Femur (tissue), 1 donor: Measurements from ENCODE around the gene ELAPOR1.

Experiments used
- DNase-seq: peaks from one replicate; pipeline ENCODE4 v3.0.0-alpha.2; 2017

Gene ELAPOR1

DNA sequence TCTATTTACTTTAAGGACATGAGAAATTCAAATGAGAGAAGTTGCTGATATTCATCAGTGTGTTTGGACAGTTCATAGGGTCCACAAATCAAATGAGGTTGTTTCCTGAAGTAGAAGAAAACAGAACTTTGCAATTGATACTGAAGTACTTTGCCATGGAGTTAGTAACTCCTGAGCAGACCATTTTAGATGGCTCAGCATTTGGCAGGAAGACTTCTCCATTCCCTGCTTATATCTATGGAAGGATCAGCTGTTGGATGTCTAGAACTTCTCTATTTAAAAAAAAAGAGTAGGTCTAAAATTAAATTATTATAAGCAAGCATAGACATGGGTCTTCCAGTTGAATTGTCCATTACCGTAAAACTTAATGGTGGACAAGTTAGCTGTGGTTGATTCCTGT, 18.3 kb upstream of the ELAPOR1 start:
- DNase-seq: no peak

DNA sequence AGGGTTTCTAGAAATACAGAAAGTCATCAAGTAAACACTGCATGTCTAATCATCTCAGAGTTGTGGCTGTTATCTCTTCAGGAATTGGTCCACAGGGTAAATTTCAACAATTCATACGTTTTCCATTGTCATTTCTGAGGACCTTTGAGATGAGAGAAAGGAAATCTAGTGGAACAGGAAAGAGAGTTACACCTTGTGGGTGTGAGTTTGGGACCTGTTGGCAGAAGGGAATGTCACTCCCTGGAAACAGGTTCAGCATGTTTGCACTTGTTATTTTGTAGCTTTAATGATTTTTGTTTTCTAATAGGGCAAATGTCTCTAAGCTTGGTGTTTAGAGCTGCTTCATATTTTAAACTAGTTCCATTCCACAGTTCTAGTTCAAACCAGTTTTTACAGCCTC, 17.8 kb upstream of the ELAPOR1 start:
- DNase-seq: no peak

DNA sequence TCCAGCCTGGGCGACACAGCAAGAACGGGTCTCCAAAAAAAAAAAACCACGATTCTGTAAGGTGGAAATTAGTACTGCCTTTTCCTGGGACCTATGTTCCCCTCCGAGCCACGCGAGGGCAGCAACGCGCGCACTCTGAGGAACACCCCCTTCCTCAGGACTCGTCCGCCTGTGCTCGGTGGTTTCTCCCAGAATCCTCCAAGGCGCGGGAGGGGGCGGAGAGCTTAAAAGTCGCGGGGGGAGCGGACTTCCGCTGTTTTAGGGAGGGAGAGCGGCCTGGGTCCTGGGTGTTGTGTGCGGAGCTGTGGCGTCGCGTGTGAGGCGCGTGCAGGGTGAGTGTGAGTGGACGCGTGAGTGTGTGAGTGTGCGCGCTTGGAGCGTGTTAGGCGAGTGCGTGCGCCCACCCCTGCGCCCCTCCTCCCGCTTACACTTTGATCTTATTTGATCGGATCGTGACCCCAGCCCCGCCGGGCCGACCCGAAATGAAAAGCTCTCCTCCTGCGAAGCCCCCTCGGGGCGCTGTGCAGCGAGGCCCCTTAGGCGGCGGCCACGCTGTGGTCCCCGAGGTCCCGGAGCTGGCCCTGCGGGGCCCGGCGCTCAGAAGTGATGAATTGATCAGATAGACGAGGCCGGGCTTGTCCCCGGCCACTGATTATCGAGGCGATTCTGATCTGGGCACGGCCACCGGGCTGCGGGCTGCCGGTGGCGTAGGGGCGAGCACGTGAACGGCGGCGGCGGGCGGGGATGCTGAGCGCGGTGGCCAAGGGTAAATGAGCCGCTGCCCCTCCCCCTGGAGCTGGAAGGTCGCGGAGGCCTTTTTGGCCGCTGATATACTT, 13.8 kb upstream of the ELAPOR1 start:
- DNase-seq: peak; percentile 98

DNA sequence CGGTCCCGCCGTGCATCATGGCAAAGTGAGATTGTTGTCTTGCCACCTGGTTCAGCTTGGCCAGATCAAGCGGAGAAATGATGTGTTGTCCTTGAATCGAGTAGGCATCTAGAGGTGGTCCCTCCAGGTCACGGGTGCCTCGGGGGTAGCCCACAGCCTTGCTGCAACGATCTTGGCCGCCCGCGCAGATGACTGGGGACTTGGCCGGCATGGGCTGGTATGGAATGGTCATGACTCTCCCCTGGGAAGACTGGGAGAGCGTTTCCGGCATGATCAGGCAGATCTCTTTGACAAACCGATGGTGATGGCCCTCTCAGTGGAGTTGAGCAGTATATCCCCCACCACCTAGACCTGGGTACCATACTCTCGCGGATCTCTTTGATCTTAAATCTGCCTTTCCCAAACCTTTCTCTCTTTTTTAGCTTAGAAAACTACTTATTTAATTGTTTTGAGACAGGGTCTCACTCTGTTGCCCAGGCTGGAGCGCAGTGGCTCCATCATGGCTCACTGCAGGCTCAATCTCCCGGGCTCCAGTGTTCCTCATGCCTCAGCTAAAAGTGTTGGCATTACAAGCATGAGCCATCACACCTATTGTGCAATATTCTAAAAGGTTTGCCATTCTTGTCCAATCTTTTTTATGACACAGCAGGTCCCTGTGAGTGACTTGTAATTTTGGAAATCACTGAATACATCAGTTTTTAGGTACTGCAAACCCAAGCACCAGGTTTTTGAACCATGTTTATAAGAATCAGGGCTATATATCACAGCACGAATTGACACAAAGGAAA, 9.4 kb upstream of the ELAPOR1 start:
- DNase-seq: no peak

DNA sequence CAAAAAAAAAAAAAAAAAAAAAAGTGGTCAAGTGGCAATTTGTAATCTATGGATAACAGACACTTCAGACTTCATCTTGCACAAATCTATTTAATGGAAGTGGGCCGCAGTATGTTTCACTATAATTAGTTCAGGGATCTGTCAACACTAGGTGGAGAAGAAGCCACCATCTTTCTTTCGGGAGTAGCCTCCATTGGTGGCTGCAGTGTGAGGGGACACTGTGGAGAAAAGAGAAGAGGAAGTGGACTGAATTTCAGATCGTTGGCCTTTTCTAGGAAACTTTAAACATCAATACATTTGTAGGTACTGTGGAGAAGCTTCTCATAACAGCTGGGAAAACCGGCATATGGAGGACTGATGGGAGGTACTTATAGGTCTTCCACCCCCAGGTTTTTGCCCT, 8.0 kb upstream of the ELAPOR1 start:
- DNase-seq: no peak

DNA sequence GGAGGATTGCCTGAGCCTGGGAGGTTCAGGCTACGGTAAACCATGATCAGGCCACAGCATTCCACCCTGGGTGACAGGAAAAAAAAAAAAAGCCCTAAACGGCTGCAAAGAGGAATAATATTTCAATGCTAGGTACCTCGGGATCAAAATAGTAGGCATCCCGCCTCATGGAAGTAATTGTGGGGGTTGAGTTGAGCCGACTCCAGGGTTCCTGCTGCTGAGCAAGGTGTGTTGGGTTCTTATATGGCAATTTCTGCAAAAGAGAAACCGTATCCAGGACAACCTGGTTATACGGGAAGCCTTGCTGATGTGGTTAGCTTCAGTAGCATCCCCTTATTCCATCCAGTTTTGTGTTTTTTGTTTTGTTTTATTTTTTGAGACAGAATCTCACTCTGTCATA, 6.1 kb upstream of the ELAPOR1 start:
- DNase-seq: no peak

DNA sequence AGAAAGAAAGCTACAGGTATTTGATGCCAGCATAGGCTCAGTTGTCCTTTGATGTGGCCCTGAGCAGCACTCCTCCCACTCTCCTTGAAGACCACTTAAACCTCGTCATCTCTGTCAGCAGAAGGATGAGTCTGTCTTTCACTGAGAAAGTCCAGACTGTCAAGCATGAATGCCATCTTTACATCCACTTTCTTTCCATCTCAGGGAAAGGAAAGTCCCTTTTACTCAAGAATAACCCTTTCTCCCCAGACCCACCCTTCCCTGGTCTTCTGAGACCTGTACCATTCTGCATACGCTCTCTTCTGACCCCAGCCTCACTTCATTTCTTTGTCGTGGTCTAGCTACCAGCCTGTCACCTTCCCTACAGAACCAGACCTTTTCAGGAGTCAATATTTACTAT, 4.0 kb upstream of the ELAPOR1 start:
- no peak for DNase-seq

DNA sequence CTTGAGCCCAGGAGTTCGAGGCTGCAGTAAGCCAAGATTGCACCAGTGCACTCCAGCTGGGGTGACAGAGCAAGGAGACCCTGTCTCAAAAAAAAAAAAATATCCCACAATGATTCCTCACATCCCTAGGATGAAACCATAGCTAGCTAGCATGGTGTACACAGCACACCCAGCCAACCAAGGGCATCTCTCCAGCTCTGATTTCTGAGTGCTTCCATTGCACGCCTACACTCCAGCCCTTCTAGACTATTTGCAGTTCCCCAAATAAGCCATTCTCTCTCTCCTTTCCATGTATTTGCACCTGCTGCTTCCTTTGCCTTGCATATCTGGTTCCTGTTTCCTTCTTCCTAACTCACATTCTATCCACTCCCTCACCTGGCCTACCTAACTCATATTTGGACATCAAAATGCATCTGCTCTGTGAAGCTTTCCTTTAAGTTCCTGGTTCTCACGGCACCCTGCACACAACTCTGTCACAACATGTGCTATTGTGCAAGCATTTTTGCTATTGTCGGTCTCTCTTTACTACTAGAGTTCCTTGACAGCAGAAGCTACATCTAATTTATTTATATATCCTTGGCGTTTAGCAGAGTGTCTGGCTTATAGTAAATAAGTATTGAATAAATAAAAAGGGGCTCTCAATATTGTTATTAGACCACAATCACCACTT, 2.4 kb upstream of the ELAPOR1 start:
- DNase-seq: peak; percentile 24

DNA sequence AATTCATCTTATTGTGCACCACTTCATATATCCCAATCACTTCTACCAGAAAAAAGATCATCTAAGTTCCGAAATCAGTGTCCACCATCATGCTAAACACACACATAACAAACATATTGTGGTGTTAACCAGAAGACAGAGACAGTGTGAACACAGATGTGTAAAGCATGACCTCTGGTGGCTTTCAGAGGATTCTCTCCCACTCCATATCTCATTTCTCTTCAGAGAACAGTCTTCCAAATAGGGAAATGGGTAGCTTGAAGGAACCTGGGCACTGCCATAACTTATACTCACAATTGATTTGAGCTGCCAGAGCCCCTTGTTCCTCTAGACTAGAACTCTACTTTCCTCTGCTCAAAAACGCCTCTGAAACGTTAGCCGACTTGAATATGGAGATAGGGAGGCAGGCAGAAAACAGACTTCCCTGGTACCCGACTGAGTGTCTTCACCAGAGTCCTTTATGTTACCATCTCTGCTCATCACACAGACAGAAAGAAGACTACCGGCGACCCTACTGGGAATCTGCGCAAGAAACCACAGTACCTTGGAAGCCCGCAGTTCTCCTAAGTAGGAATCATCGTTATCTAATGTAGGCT, 1.8 kb upstream of the ELAPOR1 start:
- DNase-seq: no peak

DNA sequence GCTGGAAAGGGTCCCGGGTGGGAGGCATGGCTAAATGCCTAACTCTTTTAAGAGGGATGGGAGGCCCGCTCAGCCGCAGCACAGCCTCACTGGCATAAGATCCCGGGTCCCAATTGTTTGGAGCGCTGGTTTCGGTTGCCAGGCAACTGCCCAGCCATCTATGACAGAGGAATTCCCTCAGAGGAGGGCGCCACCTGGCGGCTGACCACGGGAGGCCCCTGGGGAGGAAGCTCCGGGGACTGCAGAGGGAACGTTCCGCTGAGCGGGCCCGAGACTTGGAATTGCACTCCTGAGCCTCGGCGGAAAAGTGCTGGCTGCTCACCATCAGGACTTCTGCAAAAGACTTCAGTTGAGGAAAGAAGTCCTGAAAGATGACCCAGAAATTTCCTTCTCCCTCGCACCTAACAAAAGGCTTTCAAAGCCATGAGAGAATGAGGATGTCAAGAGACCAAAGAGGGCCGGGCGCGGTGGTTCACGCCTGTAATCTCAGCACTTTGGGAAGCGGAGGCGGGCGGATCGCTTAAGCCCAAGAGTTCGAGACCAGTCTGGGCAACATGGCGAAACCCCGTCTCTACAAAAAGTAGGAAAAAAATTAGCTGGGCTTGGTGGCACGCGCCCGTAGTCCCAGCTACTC, 1.1 kb upstream of the ELAPOR1 start:
- DNase-seq: peak; percentile 92

DNA sequence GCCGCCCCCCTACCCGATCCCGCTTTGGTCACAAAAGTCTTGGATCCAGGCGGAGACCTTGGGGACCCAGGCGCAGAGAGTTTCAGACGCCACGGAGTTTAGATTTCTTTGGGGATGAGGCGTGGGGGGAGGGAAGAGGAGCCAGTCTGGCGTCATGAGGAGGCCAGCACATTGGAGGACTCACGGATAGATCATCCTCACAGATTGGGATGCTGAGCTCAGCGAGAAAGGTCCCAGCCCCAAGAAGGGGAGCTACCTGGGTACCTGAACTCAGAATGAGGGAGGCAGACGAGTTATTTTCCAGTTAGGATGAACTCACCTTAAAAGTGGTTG, 393 bp downstream of the ELAPOR1 start:
- DNase-seq: no peak

DNA sequence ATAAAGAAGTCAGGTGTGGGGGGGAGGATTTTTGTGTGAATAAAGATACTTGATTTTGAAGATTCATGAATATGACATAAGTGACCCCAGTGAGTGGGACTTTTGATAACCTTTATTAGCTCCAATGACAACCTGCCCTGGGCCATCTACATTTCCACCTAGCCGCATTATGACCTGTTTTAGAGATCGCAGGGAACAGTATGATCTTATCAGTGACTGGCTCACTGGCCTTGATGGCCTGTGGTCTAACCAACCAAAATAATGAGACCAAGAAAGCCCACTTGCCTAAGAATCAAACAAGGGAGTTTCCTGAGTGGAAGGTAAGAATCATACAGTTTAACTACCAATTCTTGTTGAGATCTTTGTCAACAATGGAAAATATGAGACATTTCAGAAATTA, 1.8 kb downstream of the ELAPOR1 start:
- no peak for DNase-seq

DNA sequence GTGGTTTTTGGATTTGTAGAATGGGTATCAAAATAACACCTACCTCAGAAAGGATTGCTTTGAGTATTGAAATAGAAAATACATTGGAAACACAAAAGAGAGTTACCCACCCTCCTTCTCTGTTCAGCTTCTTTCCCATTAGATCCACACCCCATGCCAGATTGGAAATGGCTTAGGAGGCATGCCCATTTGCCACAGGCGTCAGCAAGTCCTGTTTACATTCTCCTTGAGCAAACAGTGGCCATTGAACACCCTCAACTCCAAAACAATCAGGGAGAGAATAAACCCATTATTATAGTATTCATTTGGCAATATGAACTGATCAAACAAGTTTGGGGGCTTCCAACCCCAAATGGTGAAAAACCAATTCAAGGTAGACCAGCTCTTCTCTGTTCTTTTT, 2.4 kb downstream of the ELAPOR1 start:
- DNase-seq: no peak

DNA sequence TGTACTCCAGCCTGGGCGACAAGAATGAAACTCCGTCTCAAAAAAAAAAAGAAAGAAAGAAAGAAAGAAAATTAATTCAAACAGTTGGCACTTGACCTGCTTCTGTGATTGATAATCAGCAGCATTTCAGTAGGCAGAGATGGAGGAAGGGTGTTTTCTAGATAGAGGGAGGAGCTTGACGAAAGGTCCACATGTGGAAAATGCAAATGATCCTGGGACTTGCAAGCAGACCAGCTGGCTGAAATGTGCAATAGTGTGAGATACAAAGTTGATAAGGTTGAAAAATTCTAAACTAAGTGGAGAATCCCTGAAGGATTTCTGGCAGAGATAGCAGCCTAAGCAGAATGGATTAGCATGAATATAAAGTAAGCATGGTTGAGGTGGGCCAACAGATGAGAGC, 4.2 kb downstream of the ELAPOR1 start:
- DNase-seq: no peak

DNA sequence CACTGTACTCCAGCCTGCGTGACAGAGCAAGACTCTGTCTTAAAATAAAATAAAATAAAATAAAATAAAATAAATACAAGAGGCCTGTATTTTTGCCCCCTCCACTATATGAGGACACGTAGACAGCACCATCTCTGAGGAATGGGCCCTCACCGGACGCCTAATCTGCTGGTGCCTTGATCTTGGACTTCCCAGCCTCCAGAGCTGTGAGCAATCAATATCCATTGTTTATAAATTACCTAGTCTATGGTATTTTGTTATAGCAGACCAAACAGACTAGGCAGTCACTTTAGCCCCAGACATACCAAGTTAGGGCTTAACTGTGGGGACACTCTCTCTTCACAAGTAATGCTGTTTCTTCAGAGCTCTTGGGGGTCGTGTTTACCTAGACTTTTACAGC, 6.4 kb downstream of the ELAPOR1 start:
- no peak for DNase-seq

DNA sequence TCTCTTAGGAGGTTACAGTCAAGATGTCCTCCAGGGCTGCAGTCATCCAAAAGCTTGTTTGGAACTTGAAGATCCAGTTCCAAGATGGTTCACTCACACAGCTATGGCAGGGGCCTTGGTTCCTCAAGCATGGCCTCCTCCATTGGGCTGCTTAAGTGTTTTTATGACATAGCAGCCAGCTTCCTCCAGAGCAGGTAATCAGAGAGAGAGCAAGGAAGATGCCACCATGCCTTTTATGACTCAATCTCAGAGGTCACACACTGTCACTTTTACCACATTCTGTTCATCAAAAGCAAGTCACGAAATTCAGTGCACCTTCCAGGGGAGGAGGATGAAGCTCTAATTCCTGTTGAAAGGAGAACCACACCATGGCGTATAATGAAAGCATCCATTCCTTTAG, 17.1 kb downstream of the ELAPOR1 start:
- DNase-seq: no peak

DNA sequence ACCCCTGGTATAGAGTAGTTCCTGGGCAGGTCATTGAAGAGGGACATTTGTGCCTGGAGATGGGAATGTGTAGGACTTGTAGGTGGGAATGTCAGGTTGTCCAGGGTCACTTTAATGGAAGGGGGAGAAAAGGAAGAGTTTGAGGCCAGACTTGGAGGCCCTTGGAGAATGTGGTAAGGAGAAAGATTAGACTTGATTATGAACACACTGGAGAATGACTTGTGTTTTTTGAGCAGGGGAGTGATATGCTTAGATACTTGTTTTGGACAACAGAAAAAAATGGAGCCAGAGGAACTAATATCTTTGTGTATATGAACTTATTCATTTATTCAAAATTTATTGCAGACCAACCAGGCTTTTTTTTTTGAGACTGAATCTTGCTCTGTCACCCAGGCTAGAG, 17.9 kb downstream of the ELAPOR1 start:
- DNase-seq: no peak

DNA sequence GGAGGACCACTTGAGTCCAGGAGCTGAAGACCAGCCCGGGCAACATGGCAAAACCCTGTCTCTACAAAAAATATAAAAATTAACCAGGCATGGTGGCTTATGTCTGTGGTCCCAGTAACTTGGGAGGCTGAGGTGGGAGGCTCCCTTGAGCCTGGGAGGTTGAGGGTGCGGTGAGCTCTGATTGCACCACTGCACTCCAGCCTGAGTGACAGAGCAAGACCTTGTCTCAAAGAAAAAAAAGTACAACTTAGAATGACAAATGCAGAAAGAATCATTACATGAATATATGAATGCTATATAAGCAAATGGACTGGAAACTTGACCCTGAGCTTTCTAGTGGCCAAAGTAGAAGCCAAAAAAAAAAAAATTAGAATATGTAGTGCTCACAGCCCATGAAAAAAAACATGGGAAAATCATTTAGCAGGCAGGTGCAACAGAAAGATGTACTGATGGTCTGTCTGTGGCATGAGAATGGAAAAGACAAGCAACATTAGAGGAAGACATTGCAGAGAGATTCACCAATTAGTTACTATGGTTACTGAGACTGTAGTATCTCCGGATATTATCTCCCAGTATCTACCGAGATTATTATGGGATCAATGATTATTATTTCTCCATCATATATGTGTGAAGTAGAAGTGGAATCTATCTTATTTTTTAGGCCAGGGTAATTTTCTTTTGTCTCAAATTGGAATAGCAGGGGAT, 19.2 kb downstream of the ELAPOR1 start:
- DNase-seq: no peak

DNA sequence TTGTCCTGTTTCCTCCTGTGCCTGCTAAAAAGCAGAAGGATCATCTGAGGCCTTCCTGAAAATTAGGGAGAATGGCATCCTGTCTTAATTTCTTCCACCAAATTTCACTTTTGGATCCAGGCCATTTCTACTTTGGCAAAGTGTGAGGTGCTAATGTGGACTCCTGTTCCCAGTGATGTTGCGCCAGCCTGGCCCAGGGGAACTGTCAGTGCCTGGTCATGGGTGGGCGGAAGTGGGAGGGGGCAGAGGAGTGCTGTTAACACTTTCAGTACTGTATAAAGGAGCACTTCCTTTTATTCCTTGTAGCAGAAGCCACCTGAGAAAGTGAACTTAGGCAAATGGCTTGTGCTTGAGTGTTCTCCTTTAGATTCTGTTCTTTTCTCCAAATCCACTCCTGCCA, 19.9 kb downstream of the ELAPOR1 start:
- peak; percentile 28 for DNase-seq

DNA sequence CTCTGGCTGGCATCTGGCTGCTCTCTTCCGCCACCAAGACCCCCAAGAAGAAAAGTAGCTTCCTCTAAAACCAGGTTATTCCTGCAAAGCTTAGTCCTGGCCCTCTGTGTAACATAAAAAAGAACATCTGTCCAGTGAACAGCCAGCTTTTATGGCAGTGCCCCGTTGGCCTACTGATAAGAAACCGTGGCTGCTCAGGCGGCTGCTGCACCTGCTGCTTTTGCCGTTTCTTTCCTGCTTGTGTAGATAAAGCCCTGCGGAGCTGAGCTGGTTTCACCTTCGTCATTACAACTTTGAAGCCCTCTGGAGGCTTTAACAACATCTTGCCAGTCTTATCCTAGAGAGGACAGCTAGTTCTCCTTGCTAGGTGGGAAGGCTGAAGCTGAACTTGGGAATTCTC, 20.5 kb downstream of the ELAPOR1 start:
- DNase-seq: peak; percentile 28

DNA sequence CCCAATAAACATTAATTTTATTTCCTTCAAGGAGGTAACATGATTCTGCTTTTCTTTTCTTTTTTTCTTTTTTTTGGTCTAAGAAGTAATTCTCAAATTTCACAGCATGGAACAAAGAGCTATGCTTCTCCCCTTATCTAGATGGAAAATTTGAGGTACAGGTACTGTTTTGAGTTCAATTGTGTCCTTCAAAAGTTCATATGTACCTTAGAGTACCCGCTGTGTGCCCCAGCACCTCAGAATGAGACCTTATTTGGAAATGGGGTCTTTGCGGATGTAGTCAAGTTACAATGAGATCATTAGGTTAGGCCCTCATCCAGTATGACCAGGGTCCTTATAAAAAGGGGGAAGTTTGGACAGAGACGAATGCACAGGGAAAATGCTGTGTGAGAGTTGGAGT, 22.0 kb downstream of the ELAPOR1 start:
- DNase-seq: no peak

DNA sequence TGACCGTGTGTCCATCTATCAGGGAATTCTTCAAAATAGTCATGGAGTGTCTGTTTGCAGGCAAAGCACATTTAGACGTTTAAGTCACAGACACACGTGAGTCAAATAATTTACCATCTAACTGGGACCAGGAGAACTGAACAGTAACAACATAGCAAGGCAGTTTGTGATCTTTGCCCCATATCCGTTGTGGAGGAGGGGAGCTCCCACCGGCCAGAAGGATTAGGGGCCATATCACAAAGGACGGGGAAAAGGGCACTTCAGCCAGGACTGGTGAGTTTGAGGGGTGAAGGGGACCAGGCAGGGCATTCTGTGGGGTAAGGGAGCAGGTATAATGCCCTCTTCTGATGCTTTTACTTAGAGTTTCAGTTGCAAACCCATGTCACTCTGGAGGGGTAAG, 22.9 kb downstream of the ELAPOR1 start:
- no peak for DNase-seq
